Mesenchymal stem cell (in vitro differentiated cells and primary cell): Measurements from ENCODE around the gene SLC1A2.
A peak's percentile ranks its signal among the peaks of the same experiment; 100 is the strongest.

ENCODE experiments used
- DNase-seq: peaks from one replicate; pipeline ENCODE4 v3.0.0-alpha.2; 2013
- H2AFZ ChIP-seq: one replicate; pipeline ENCODE4 v1.6.1; 2013; ENCODE audit warnings: low read depth, mild to moderate bottlenecking, control low read depth, inconsistent platforms, low read length, moderate library complexity
- H2AK5ac ChIP-seq: 2 replicates; pipeline ENCODE4 v1.6.1; 2013; ENCODE audit warnings: low read length, moderate library complexity, mild to moderate bottlenecking, inconsistent platforms; ENCODE audit not compliant: severe bottlenecking
- H2BK120ac ChIP-seq: one replicate; pipeline ENCODE4 v1.6.1; 2013; ENCODE audit warnings: low read depth, mild to moderate bottlenecking, inconsistent platforms, low read length, moderate library complexity
- H2BK12ac ChIP-seq, 2 experiments: one replicate each; pipeline ENCODE4 v1.6.1; 2013; ENCODE audit warnings: inconsistent platforms in 2 of 2, low read length in 2 of 2, mild to moderate bottlenecking in 2 of 2, moderate library complexity in 2 of 2, control low read depth in 1 of 2
- H2BK15ac ChIP-seq: one replicate; pipeline ENCODE4 v1.6.1; 2013; ENCODE audit warnings: mild to moderate bottlenecking, low read depth, inconsistent platforms; ENCODE audit not compliant: poor library complexity, severe bottlenecking
- H2BK5ac ChIP-seq: 2 replicates; pipeline ENCODE4 v1.6.1; 2013; ENCODE audit warnings: low read depth, mild to moderate bottlenecking, low read length, control low read depth, inconsistent platforms; ENCODE audit not compliant: poor library complexity, severe bottlenecking
- H3K14ac ChIP-seq, 2 experiments: one replicate each; pipeline ENCODE4 v1.6.1; 2013; ENCODE audit warnings: inconsistent platforms in 2 of 2, low read length in 2 of 2, control low read depth in 1 of 2, mild to moderate bottlenecking in 1 of 2, moderate library complexity in 1 of 2
- H3K18ac ChIP-seq, 2 experiments: one replicate each; pipeline ENCODE4 v1.6.1; 2013; ENCODE audit warnings: inconsistent platforms in 2 of 2, low read length in 2 of 2, control low read depth in 1 of 2, low read depth in 1 of 2, mild to moderate bottlenecking in 1 of 2
- H3K23ac ChIP-seq, 2 experiments: one replicate each; pipeline ENCODE4 v1.6.1; 2013; ENCODE audit warnings: inconsistent platforms in 2 of 2, low read length in 2 of 2, mild to moderate bottlenecking in 2 of 2, moderate library complexity in 2 of 2, control low read depth in 1 of 2
- H3K27ac ChIP-seq: 2 replicates; pipeline ENCODE4 v1.5.1; 2013; ENCODE audit warnings: mild to moderate bottlenecking, moderate library complexity, low read length, control low read depth, inconsistent platforms; ENCODE audit not compliant: poor library complexity, severe bottlenecking
- H3K27me3 ChIP-seq, 2 experiments: 2 replicates each; pipeline versions ENCODE4 v1.6.1 to v1.7.0; 2013; ENCODE audit warnings: low read length in 2 of 2, mild to moderate bottlenecking in 2 of 2, moderate library complexity in 2 of 2, control low read depth in 1 of 2, inconsistent platforms in 1 of 2; ENCODE audit not compliant: control insufficient read depth in 1 of 2, insufficient read depth in 1 of 2
- H3K36me3 ChIP-seq, 2 experiments: 2 replicates each; pipeline versions ENCODE4 v1.6.1 to v1.7.0; 2013; ENCODE audit warnings: low read length in 2 of 2, control low read depth in 1 of 2, inconsistent platforms in 1 of 2, low read depth in 1 of 2, mild to moderate bottlenecking in 1 of 2; ENCODE audit not compliant: insufficient read depth in 2 of 2, control insufficient read depth in 1 of 2
- H3K4ac ChIP-seq, 2 experiments: one replicate each; pipeline ENCODE4 v1.6.1; 2013; ENCODE audit warnings: inconsistent platforms in 2 of 2, low read length in 2 of 2, mild to moderate bottlenecking in 2 of 2, moderate library complexity in 2 of 2, control low read depth in 1 of 2, low read depth in 1 of 2
- H3K4me1 ChIP-seq: 2 replicates; pipeline ENCODE4 v1.6.1; 2013; ENCODE audit warnings: low read depth, low read length, control low read depth; ENCODE audit not compliant: control insufficient read depth, insufficient read depth
- H3K4me2 ChIP-seq: 2 replicates; pipeline ENCODE4 v1.6.1; 2013; ENCODE audit warnings: low read length, mild to moderate bottlenecking, inconsistent platforms; ENCODE audit not compliant: poor library complexity, severe bottlenecking
- H3K4me3 ChIP-seq, 2 experiments: 2 replicates each; pipeline versions ENCODE4 v1.5.1 to v1.7.0; 2013; ENCODE audit warnings: low read length in 2 of 2, mild to moderate bottlenecking in 2 of 2, control low read depth in 1 of 2, low read depth in 1 of 2; ENCODE audit not compliant: insufficient read depth in 1 of 2
- H3K79me1 ChIP-seq: replicated peaks from 2 replicates; pipeline ENCODE4 v1.6.1; 2013; ENCODE audit warnings: mild to moderate bottlenecking, control low read depth, low read length, inconsistent platforms; ENCODE audit not compliant: poor library complexity, severe bottlenecking
- H3K9ac ChIP-seq: 2 replicates; pipeline ENCODE4 v1.7.0; 2013; ENCODE audit warnings: mild to moderate bottlenecking, low read length, moderate library complexity
- H3K9me3 ChIP-seq: 2 replicates; pipeline ENCODE4 v1.7.0; 2013; ENCODE audit warnings: mild to moderate bottlenecking, low read length; ENCODE audit not compliant: control insufficient read depth
- H4K8ac ChIP-seq: one replicate; pipeline ENCODE4 v1.6.1; 2013; ENCODE audit warnings: inconsistent platforms, mild to moderate bottlenecking, low read length, moderate library complexity
- H4K91ac ChIP-seq: one replicate; pipeline ENCODE4 v1.6.1; 2013; ENCODE audit warnings: mild to moderate bottlenecking, low read length, inconsistent platforms
- WGBS: methylation state at CpG from one replicate; pipeline ENCODE4 v1.1.7; 2013; ENCODE audit warnings: mixed read lengths; 5-methylcytosine and 5-hydroxymethylcytosine counted together

The SLC1A2 gene

DNA sequence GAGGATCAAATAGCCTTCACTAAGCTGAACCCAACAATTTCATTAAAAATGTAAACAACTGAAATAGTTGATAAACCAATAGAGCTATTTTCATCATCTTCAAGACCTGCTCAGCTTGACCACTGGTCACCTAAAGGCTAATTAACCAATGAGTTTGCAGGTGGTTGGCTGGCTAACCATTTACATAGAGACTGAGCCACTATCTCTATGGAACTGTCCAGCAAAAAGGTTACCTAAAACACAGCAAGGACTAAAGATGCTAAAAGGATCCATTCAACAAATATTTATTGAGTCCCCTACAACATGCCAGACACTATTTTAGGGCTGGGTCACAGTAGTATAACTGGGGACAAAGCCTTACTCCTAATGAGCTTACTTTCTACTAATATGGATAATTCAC, 156.6 kb downstream of the SLC1A2 start:
- Histone ChIP-seq H3K9me3 (no peaks in the 10 kb centered on the region), H2BK12ac (no peak overlapping the region), H3K9ac (no peak overlapping the region), H4K91ac (no peak overlapping the region), H2BK5ac (no peak overlapping the region), H3K79me1 (no peaks in the 10 kb centered on the region), H2BK15ac (no peak overlapping the region), H3K36me3 (peaks cover 0 to 37% of the 10 kb centered on the region in 2 experiments), H3K4me3 (no peak overlapping the region), H3K23ac (no peak overlapping the region), H3K14ac (no peak overlapping the region), H3K27ac (no peak overlapping the region), H2AK5ac (no peak overlapping the region), H3K27me3 (no peaks in the 10 kb centered on the region), H3K4me1 (no peaks in the 10 kb centered on the region), H3K4ac (no peak overlapping the region), H4K8ac (no peak overlapping the region), H2AFZ (no peak overlapping the region), H3K18ac (no peak overlapping the region), H2BK120ac (no peak overlapping the region), H3K4me2 (no peak overlapping the region)
- DNase-seq = no peak

DNA sequence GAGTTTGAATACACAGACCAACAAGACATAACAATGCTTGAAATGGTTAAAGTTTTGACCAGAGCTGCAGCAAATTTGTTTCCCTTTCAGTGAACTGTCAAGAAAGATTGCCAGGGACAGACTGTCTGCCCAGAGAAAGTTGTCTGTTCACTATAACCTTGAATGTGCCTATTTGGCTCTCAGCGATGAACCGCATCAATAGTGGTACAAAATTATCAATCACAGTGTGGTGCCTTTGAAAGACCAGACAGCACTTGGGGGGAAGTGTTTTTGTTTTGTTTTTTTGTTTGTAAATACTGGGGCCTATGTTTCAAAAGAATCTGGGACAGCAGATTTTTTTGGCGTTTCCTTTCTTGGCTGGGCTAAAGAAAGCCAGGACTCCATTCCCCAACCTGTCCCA, 157.3 kb downstream of the SLC1A2 start:
- Histone ChIP-seq H2AK5ac (no peak overlapping the region), H4K8ac (no peak overlapping the region), H3K4ac (no peak overlapping the region), H3K79me1 (no peaks in the 10 kb centered on the region), H3K27me3 (no peaks in the 10 kb centered on the region), H3K23ac (no peak overlapping the region), H3K4me2 (no peak overlapping the region), H2BK12ac (no peak overlapping the region), H3K9ac (no peak overlapping the region), H2AFZ (no peak overlapping the region), H2BK15ac (no peak overlapping the region), H2BK5ac (no peak overlapping the region), H2BK120ac (no peak overlapping the region), H3K9me3 (no peaks in the 10 kb centered on the region), H3K27ac (no peak overlapping the region), H3K4me1 (no peaks in the 10 kb centered on the region), H3K14ac (no peak overlapping the region), H3K18ac (no peak overlapping the region), H4K91ac (no peak overlapping the region), H3K4me3 (no peak overlapping the region), H3K36me3 (peaks cover 0 to 37% of the 10 kb centered on the region in 2 experiments)
- WGBS = 96% methylated on average over 2 of the region's 3 CpGs
- DNase-seq = no peak

DNA sequence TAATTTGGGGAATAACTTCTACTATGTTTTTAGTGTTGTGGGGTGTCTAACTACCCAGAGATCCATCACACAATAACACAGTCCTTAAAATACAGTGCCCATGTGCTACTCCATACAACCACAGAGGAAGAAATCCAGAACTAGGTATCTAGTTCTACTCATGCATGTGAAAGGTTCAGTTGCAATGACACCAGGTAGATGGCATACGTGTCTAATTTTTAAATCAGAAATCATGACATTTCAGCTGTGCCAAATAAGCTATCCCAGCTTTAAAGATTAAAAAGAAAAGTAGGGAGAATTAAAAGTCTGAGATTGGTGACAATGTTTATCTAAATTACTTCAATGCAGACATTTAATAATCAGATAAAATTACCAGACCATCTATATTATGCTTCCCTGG, 158.2 kb downstream of the SLC1A2 start:
- Histone ChIP-seq H3K9me3 (no peaks in the 10 kb centered on the region), H2BK12ac (no peak overlapping the region), H2BK120ac (no peak overlapping the region), H3K14ac (no peak overlapping the region), H4K91ac (no peak overlapping the region), H2BK15ac (no peak overlapping the region), H3K27ac (no peak overlapping the region), H3K23ac (no peak overlapping the region), H3K18ac (no peak overlapping the region), H4K8ac (no peak overlapping the region), H3K27me3 (no peaks in the 10 kb centered on the region), H3K36me3 (peaks cover 0 to 37% of the 10 kb centered on the region in 2 experiments), H3K9ac (peak overlapping the region; percentile 83), H3K79me1 (no peaks in the 10 kb centered on the region), H2AK5ac (no peak overlapping the region), H2BK5ac (no peak overlapping the region), H3K4me2 (no peak overlapping the region), H3K4ac (no peak overlapping the region), H2AFZ (no peak overlapping the region), H3K4me1 (no peaks in the 10 kb centered on the region), H3K4me3 (no peak overlapping the region)
- no peak for DNase-seq
- no CpG with 5 or more reads among the region's 1 CpG for WGBS

DNA sequence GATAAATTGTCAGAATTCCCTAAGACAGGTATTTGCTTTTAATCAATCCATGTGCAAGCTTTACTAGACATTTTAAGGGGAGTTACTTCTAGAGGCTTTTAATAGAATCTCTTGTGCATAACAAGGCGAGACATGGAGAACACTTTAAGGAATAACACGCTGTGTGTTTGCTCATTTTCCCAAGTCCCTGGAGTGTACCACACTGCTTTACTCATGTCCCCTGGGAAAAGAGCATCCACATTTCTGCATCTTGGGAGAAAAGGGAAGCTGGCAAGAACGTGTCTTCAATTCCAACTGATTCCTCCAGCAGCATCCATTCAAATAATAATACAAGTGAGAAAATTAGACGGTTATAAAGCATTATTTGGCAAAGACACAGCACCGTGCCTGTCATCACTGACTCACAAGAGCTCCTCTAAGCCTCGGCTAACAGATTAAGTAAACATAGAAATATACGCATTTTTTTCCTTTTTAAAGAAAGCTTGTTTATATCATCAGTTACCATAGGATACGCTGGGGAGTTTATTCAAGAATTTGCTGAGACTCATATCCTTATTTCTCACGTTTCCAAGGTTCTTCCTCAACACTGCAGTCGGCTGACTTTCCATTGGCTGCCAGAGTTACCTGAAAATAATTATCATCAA, 158.9 kb downstream of the SLC1A2 start:
- no peak overlapping the region for H2BK15ac ChIP-seq
- H3K9me3 ChIP-seq = no peaks in the 10 kb centered on the region
- no peak overlapping the region for H2AFZ ChIP-seq
- no peak overlapping the region for H3K18ac ChIP-seq
- no peak overlapping the region for H3K4ac ChIP-seq
- H2BK12ac ChIP-seq = no peak overlapping the region
- no peak overlapping the region for H3K14ac ChIP-seq
- H4K91ac ChIP-seq = no peak overlapping the region
- no peak overlapping the region for H2AK5ac ChIP-seq
- H3K27me3 ChIP-seq = no peaks in the 10 kb centered on the region
- H3K9ac ChIP-seq = peak overlapping the region; percentile 83
- H2BK120ac ChIP-seq = no peak overlapping the region
- H3K23ac ChIP-seq = no peak overlapping the region
- no peaks in the 10 kb centered on the region for H3K4me1 ChIP-seq
- H3K79me1 ChIP-seq = no peaks in the 10 kb centered on the region
- H3K4me3 ChIP-seq = no peak overlapping the region
- H4K8ac ChIP-seq = no peak overlapping the region
- H3K27ac ChIP-seq = no peak overlapping the region
- no peak overlapping the region for H3K4me2 ChIP-seq
- no peak overlapping the region for H2BK5ac ChIP-seq
- 44% methylated on average over 5 of the region's 10 CpGs for WGBS
- H3K36me3 ChIP-seq = peaks cover 0 to 31% of the 10 kb centered on the region in 2 experiments
- DNase-seq = peak; percentile 94
